ENCODE results near the gene SH2D3C. TPM values are rescaled to one million over a fixed set of nuclear protein-coding genes. Genes with fewer than 3 reads are reported as not detected.
A peak's percentile ranks its signal among the peaks of the same experiment; 100 is the strongest.

The SH2D3C gene
- total RNA-seq, 1 donor from 2014 or later: 77.8 TPM

DNA sequence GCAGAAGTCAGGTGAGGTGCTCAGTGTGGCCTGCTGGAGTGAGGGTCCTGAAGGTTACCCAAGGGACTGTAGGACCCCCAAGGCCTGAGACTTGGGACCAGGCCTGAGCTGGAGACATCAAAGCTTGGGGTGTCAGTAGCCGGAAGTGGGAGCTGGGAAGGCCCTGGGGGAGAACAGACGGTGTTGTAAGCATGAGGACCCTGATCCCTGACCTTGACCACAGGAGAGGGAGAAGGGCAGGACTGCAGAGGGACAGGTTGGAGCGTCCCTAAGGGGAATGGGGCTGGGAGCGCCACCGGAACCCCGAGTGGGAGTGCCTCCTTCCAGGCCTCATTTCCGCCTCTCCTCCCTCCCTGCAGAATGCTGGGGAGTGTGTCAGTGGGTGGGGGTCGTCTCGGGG lies 62.1 kb downstream of the SH2D3C start:
- no peak for DNase-seq

DNA sequence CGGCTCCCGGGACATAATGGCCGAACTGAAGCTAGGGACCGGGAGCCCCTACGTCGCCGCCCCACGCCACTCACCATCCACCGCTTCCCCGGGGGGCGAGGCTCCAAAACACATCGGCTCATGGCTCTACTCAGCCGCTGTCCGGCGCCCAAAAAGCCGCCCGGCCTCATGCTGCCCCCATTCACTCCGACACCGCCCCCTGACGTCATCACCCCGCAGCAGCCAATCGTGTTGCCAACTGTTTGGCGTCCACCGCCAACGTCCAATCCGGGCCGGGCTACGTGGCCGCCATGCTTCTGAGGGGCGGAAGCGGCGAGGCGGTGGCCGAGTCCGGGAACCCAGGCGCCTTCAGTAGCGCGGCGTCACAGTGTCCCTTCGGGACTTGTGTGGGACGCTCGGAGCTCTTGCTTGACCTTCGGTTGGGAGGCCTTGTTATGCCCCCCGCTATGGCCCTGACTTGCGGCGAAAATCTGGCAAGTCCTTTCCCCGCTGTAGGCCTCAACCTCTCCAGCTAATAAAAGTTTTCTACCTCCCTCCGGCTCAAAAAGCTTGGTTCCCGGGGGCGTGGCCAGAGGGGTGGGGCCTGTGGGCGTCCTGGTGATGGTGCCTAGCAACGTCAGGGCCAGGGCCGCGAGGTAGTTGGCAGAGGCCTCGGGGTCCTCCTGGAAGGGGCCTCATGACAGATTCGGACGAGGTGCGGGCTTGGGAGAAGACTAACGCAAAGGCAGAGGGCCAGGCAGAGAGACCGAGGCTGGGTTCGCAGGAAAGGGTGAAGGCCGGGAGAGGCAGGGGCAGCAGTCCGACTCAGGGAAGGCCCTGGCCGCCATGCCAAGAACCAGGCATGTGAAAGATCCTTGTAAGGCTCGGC lies 62.8 kb downstream of the SH2D3C start, which contains the start of the genes PTRH1 and TTC16:
TSS of gene PTRH1 (minus strand) at position 194 of the 868 bp plus-strand sequence. CDS start at position 170, 24 bp downstream.
TSS of gene TTC16 (plus strand) at position 610 of the 868 bp plus-strand sequence. CDS start at position 677, 67 bp downstream.
- DNase-seq: peak; percentile 97

DNA sequence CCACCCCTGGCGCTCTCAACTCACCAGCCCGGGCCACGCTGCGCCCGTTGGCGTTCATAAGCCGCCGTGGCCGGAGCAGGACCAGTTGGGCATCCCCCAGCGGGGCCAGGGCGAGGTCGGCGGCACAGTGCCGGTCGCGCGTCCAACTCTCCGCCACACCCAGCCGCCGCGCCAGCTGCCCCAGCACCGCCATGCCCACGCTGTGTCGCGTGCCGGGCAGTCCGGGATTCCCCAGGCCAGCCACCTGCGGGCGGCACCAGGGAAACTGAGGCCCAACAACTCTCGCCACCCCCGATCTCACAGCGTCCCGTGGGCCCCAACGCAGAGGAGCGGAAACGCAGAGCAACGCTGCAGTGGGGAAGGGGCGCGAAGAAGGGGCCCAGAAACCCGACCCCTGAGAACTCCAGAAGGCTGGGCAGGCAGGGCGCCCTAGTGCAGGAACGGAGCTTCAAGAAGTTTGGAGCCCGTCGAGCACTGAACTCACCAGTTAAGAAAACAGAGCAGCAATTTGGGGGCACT lies 63.5 kb downstream of the SH2D3C start:
- DNase-seq: peak; percentile 26

DNA sequence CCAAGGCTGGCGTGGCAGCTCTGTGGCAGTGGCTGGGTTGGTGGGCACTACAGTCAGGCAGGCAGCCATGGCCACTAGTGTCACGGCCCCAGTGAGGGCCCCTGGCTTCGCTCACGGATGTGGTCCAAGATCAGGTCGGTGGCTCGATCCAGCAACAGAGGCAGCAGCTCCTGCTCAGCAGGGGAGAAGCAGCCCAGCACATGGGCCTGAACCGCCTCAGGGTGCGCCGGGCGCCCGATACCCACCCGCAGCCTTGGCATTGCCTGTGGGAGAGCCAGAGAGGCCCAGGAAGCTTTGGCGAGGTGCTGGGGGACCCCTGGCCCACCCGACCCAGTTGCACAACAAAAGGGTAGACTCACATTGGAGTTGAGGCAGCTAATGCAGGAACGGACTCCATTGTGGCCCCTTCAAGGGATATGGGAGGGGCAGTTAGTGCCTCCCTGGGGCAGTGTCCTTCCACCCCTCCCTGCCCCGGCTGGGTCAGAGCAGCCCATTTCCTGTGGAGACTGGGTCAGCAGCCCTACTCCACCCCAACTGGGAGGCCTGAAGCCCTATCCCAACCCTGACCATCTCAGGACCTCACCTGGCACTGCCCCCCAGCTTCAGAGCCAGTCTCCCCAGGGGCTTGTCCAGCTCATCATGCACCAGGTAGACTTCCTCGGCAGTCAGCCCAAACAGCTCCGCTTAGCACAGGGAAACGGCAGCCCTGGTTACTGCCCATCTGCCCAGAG lies 64.3 kb downstream of the SH2D3C start:
- peak; percentile 23 for DNase-seq

DNA sequence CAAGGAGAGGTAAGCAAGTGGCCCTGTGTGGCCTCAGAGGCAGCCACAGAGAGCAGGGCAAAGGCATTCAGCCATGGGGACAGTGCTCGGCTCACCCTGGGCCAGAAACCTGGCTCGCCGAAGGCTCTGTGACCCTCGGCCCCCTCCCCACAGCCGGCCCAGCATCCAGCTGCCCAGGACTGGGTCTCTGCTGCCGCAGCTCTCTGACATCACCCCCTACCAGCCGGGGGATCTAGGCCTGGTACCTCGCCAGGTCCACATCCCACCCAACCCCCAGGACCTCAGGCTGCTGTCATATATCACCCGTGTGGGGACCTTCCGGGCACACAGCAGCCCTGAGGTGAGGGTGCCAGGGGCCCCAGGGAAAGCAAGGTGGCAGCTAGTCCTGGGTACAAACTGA lies 65.6 kb downstream of the SH2D3C start:
- DNase-seq: no peak

DNA sequence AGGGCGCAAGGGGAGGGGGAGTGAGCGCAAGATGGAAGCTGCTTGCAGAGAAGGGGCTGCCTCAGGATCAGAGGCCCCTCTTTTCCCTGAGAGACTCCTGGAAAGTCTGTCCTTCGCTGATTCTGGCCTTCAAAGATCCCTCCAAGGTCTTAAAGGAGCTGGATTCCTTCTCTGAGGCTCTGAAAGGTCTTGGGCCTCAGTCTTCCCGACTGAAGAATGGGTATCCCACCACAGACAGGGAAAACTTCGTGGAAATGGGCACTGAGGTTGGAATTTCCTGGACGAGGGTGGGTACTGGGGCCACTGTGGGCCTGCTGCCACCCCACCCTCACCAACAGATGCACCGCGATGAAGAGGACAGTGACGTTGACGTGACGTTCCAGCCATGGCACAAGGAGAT lies 66.1 kb downstream of the SH2D3C start:
- no peak for DNase-seq

DNA sequence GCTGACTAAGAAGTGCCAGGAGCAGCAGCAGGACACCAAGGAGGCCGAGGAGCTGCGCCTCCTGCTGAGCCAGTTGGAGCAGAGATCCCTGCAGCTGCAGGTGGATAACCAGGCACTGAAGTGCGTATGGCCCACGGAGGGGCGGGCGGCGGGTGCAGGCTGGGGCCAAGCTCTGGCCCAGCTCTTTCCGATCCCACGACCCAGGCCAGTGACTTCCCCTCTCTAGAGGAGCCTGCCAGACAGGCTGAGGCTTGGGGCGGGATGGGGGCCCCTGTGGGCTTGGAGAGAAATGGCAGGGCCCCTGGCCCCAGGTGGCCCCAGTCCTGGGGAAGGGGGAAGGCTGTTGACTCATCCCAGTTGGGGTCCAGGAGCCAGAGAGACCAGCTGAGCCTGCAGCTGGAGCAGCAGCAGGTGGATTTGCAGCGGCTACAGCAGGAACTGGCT lies 66.6 kb downstream of the SH2D3C start:
- DNase-seq: no peak

DNA sequence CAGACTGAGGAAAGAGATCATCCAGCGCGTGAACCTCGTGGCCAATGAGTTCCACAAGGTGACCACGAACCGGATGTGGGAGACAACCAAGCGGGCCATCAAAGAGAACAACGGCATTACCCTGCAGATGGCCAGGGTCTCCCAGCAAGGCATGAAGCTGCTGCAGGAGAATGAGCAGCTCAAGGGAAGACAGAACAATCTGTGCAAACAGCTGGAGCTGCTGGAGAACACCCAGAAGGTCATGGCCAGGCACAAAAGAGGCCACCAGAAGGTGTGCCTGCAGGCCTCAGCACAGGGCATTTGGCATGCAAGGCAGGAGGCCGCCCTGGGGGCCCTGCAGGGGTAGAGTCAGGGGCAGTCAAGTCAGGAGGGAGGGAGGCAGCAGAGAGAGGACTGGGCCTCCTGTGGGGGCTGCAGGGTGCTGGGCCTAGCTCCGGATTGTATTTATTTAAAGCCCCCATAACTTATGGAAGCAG lies 67.2 kb downstream of the SH2D3C start:
- DNase-seq: no peak

DNA sequence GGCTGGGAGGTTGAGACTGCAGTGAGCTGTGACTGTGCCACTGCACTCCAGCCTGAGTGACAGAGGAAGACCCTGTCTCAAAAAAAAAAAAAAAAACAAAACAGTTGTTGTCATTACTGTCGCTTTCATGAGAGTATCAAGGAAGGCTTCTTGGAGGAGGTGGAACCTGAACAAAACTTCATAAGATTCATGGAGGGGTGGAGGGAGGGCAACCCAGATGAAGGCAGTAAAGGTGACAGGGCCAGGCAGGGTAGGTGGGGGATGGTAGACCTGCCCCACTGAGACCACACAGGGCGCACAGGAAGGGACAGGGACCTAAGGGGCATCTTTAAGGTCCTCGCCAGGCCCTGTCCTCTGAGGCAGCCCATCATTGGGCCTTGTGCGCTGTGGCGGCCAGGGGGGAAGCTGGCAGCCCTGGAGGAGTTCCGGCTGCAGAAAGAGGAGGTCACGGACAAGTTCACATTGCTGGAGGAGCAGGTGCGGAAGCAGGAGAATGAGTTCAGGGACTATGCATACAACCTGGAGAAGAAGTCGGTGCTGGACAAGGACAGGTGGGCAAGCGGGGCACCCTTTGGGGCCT lies 68.2 kb downstream of the SH2D3C start:
- no peak for DNase-seq

DNA sequence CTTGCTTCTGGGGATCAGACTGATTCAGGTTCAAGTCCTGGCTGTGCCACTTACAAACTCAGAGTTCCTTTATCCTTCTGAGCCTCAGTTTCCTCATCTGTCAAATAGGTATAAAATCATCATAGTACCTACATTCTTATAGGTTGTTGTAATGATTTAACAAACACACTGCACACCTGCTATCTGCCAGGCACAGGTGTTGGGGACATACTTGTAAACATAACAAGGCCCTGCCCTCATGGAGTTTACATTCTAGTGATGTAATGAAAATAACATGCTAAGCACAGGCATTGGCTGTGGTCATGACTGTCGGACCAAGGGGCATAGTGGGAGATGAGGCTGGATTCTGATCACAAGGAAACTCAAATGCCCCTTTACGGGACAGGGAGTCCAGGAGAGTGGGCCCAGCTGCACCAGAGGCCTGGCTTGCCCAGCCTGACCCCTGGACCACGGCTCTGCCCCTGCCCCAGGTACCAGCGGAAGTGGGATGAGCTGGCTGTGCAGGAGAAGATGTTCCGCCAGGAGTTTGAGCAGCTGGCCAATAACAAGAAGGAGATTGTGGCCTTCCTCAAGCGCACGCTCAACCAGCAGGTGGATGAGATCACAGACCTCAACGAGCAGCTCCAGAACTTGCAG lies 69.4 kb downstream of the SH2D3C start:
- DNase-seq: no peak

DNA sequence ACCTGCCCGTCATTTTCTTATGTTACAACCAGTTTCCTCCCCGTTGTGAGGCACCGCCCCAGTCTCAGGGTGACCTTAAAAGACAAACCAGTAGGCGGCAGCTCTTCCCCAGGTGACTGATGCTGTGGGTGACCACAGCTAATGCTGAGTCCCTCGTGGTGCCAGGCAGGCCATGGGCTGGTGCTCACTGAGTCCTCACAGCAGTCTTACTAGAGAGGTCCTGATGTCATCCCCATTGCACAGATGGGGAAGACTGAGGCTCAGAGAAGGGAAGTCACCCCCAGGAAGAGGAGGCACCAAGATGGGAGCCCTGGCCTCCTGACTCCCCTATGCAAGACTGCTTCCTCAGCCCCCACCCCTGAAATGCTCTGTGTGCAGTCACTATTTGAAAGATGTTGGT lies 70.7 kb downstream of the SH2D3C start:
- DNase-seq: peak; percentile 20

DNA sequence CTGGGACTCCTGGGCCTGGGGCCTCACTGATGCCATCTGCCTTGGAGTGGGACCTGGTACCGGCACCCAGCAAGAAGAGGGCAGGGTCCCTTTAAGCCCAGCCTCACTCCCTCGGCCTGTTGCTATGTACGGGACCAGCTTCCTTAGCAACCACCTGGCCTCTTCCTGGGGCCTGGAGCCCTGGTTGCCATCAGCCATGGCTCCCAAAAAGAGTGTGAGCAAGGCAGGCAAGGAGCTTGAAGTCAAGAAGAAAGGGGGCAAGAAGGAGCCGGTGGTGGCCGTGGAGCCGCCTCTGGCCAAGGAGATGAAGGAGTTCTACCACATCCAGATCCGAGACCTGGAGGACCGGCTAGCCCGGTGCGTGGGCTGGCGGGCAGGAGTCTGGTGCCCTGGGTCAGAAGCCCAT lies 71.6 kb downstream of the SH2D3C start, which contains the start of gene CFAP157:
TSS of gene CFAP157 (plus strand) at position 153 of the 406 bp plus-strand sequence. CDS start at position 197, 44 bp downstream.
- DNase-seq: peak; percentile 38

DNA sequence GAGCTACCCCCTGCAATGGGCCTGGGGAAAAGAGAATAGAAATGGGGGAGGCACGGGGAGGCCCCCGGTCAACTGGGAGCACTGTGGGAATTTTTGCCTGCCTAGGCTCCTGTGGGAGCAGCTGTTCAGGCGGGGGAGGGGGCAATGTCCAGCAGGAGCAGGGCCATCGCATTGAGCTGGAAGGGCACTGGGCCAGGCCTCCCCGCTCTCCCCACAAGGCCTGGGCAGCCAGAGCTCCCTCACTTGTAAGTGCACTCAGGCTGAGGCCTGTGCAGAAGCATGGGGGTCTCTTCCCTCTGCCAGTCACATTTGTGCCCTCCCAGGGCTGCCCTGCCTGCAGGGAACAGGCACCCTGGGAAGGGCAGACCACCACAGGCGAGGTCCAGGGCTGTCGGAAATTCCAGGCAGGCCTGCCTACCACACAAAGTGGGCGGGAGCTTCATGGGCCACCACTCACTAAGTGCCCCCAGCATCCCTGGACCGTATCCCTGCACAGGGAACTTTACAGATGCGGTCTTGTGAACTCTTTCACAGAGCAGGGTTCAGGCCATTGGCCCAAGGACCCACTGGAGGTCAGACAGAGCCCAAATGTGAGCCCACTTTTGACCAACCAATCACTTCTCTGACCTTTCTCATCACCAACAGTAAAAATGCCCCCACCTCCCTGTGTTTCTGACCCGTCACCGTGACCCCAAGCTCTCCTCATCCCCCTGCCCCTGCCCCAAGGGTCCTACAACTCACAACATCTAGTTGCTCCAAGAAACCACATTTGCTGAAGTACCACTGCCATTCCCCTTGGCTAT lies 72.7 kb downstream of the SH2D3C start:
- DNase-seq: no peak

DNA sequence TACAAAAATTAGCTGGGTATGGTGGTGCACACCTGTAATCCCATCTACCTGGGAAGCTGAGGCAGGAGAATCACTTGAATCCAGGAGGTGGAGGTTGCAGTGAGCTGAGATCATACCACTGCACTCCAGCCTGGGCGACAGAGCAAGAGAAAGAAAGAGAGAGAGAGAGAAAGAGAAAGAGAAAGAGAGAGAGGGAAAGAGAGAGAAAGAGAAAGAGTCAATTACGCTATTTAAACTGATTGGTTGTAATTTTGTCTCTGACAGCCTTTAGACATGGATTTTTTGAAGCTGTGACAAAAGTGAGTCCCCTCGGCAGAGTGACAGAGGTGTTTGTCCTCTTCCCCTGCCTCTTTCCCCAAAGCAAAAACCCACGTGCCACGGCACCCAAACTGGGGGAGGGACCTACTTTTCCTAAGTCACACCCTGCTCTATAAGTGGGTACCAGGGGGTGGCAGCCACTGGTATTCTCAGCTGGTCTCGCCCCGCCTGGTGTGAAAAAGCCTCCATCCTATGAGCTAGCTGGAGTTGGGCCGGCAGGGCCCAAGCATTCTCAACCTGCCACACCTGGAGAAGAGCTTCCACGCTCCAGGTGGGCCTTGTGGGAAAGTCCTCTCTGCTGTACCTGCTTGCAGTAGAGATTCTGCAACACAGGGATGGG lies 75.0 kb downstream of the SH2D3C start:
- DNase-seq: no peak

DNA sequence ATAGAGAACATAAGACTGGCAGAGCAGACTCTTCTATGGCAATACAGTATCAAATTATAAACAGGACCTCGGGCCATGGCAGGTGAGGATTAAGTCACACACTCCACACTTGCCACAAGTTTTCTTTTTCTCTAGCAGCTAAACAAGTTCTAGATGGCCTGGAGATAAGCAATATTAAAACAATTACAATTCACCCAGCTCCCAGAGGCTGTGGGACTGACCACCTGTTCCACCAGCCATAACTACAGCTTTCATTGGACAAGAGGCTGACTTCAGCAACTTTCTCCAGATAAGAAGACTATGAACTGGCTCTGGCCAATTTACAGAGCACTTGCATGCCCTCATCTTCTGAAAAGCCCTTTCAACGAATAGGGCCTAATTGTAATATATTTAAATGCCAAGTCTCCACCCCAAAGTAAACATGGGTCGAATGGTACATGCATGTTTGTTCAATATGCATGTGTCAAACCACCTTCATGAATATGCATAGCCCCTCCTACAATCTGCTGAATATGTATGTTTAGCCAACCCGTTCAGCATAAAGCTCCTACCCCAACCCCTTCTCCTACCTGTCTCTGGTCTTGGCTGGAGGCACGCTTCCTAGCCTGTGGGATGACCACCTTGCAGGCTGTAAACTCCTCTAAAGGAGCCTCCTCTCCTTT lies 77.7 kb downstream of the SH2D3C start:
- DNase-seq: no peak

DNA sequence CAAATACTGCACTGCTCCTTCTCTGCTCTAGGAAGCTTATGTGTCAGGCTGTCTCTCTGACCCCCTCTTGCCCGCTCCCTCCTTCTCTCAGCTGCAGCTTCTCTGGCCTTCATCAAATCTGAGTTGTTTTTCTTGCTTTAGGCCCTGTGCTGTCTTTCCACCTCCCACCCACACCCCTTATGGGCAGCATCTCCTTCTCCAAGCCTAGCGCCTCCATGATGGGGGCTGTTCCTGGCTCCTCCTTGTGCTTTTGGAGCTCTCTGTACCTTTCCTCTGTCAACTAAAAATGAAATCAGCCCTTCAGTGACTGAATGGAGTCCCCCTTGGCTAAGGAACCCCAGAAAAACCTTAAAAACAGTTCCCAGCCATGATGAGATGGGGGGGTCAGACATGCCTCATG lies 78.3 kb downstream of the SH2D3C start:
- DNase-seq: no peak

DNA sequence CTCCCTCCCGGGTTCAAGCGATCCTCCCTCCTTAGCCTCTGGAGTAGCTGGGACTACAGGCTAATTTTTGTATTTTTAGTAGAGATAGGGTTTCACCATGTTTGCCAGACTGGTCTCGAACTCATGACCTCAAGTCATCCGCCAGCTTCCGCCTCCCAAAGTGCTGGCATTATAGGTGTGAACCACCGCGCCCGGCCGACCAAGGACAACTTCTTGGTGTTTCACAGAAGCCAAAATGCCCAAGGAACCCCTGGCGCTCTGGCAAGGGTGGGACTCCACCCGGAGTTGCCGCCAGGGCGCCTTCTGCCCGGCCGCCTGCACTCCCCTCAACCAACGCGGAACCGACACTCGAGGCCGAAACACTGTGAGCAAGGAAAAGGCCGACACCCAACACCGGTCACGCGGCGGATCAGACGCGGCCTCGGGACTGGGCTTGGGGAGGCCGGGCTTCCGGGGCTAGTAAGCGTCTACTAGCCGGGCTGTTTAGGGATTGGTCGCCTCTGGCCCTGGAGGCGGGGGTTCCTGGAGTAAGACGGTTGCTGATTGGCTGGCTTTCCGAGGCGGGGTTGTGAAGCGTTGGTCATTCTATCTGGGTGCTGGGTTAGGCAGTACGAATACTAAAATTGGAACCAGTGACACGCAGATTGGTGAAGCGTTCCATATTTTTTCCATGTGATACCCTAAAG lies 79.3 kb downstream of the SH2D3C start:
- peak; percentile 98 for DNase-seq

DNA sequence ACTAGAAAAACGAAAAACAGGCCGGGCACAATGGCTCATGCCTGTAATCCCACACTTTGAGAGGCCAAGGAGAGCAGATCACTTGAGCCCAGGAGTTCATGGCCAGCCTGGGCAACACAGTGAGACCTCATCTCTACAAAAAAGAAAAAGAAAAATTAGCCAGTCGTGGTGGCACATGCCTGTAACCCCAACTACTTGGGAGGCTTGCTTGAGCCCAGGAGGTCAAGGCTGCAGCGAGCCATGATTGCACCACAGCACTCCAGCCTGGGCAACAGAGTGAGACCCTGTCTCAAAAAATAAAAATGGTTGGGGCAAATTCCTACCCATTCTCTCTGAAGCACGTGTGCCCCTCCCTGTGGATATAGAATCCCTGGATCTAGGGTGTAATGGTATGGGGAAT lies 80.1 kb downstream of the SH2D3C start:
- no peak for DNase-seq

DNA sequence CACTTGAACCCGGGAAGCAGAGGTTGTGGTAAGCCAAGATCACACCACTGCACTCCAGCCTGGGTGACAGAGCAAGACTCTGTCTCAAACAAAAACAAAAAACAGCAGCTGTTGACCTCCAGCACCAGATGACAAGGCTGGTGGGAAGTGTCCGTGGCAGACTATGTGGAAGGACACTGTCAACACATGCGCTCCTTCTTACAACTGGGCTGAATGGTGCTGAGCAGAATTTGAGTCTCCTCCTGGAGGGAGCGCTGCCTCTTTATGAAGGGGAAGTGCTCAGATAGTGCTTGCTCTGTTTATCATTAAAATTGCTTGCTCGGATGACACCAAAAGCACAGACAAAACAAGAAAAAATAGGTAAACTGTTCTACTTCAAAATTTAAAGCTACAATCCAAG lies 80.9 kb downstream of the SH2D3C start:
- DNase-seq: no peak
